Endothelial cell of umbilical vein (primary cell): ENCODE data around the gene SHFL. TPM values are rescaled to one million over a fixed set of nuclear protein-coding genes. Genes with fewer than 3 reads are reported as not detected.

Experiments
- BruUV-seq: library from RNA; stranded (reverse); fragments of 400-500 nt; replicated peaks from 2 replicates; lab custom pipeline; 2021; lab: Mats Ljungman, UMichigan
- CTCF ChIA-PET: fragments of 300-600, 350-600 bp; sonication (Branson Sonifier 250); formaldehyde crosslinking; loops from one replicate; lab custom pipeline; 2021; ENCODE audit warnings: antibody characterized with exemption, inconsistent platforms; lab: Charles Lee
- POLR2A ChIA-PET: fragments of 300-600, 350-600 bp; sonication (Branson Sonifier 250); formaldehyde crosslinking; loops from one replicate; lab custom pipeline; 2021; ENCODE audit warnings: antibody characterized with exemption, inconsistent platforms; lab: Charles Lee
- DNase-seq: peaks from one replicate; pipeline ENCODE4 v3.0.0-alpha.2; 2011; ENCODE audit warnings: low read depth, low spot score
- FAIRE-seq: peaks from 2 replicates; lab custom pipeline; 2011; peaks lifted over from hg19 to GRCh38; lab: Jason Lieb, UNC
- H2AFZ ChIP-seq: 2 replicates; pipeline ENCODE4 v1.6.0; 2012; ENCODE audit warnings: low read depth, low read length, control low read depth, inconsistent platforms
- H3K27ac ChIP-seq: 2 replicates; pipeline ENCODE4 v1.5.1; 2011; ENCODE audit warnings: low read depth, mild to moderate bottlenecking, control low read depth, low read length, moderate library complexity; ENCODE audit not compliant: insufficient read depth
- H3K27me3 ChIP-seq, 2 experiments: 2 replicates each; pipeline versions ENCODE4 v1.6.0 to v1.6.1; 2011; ENCODE audit warnings: low read length in 2 of 2, mixed read lengths in 1 of 2; ENCODE audit not compliant: control insufficient read depth in 2 of 2, insufficient read depth in 2 of 2
- H3K36me3 ChIP-seq, 2 experiments: 2 replicates in 1 of 2; 3 replicates in 1 of 2; pipeline ENCODE4 v1.5.1; 2011; ENCODE audit warnings: low read length in 2 of 2, mild to moderate bottlenecking in 1 of 2, moderate library complexity in 1 of 2; ENCODE audit not compliant: control insufficient read depth in 2 of 2, insufficient read depth in 2 of 2; ENCODE audit errors: extremely low read depth in 1 of 2
- H3K4me1 ChIP-seq: 3 replicates; pipeline ENCODE4 v1.5.1; 2011; ENCODE audit warnings: mild to moderate bottlenecking, low read length; ENCODE audit not compliant: control insufficient read depth, insufficient read depth; ENCODE audit errors: extremely low read depth
- H3K4me2 ChIP-seq: 2 replicates; pipeline ENCODE4 v1.6.1; 2011; ENCODE audit warnings: low read length, control low read depth, mixed read lengths; ENCODE audit not compliant: insufficient read depth
- H3K4me3 ChIP-seq, 3 experiments: fragments of 200-600 bp in 1 of 3; sonication (generic), shearing (Covaris generic) in 1 of 3; replicated peaks in 1 of 3; 2 replicates each; pipeline ENCODE4 v1.5.1; 2011 to 2016; ENCODE audit warnings: control low read depth in 3 of 3, low read length in 3 of 3, mild to moderate bottlenecking in 2 of 3, inconsistent platforms in 1 of 3, low read depth in 1 of 3, moderate library complexity in 1 of 3; ENCODE audit not compliant: insufficient read depth in 1 of 3
- H3K79me2 ChIP-seq: 2 replicates; pipeline ENCODE4 v1.6.0; 2012; ENCODE audit warnings: low read length, inconsistent platforms; ENCODE audit not compliant: control insufficient read depth, insufficient read depth
- H3K9ac ChIP-seq: replicated peaks from 2 replicates; pipeline ENCODE3; 2011; ENCODE audit warnings: low read length, control low read depth; ENCODE audit not compliant: insufficient read depth; ENCODE audit errors: extremely low read depth
- H3K9me1 ChIP-seq: replicated peaks from 3 replicates; pipeline ENCODE4 v1.6.0; 2011; ENCODE audit warnings: mild to moderate bottlenecking, low read length; ENCODE audit not compliant: control insufficient read depth, insufficient read depth; ENCODE audit errors: extremely low read depth
- H3K9me3 ChIP-seq: replicated peaks from 2 replicates; pipeline ENCODE4 v1.5.1; 2012; ENCODE audit warnings: low read length, inconsistent platforms; ENCODE audit not compliant: control insufficient read depth, insufficient read depth
- H4K20me1 ChIP-seq: replicated peaks from 2 replicates; pipeline ENCODE3; 2011; ENCODE audit warnings: mild to moderate bottlenecking, low read length; ENCODE audit not compliant: control insufficient read depth, insufficient read depth; ENCODE audit errors: extremely low read depth
- EZH2 ChIP-seq: IDR thresholded peaks from 2 replicates; pipeline ENCODE4 v1.6.1; 2012; ENCODE audit warnings: borderline replicate concordance, low read depth, mild to moderate bottlenecking, moderate library complexity, low read length, inconsistent platforms; ENCODE audit not compliant: severe bottlenecking
- GATA2 ChIP-seq: IDR thresholded peaks from 2 replicates; pipeline ENCODE4 v1.7.0; 2011; ENCODE audit warnings: low read depth, mild to moderate bottlenecking, moderate library complexity, mixed read lengths, low read length; ENCODE audit not compliant: insufficient read length, insufficient read depth
- JUN ChIP-seq: IDR thresholded peaks from 2 replicates; pipeline ENCODE4 v1.6.1; 2011; ENCODE audit warnings: borderline replicate concordance, low read depth; ENCODE audit not compliant: insufficient read length, insufficient read depth
- MYC ChIP-seq: IDR thresholded peaks from one replicate; pipeline ENCODE4 v1.6.1; 2011; ENCODE audit warnings: mild to moderate bottlenecking, low read depth, low read length
- dilution Hi-C: fragments of 300-500 bp; cut with MboI; formaldehyde crosslinking; loops from one replicate; pipeline ENCODE4 v1.15.0; 2019; ENCODE audit warnings: low sequenced_read_pairs; ENCODE audit not compliant: extremely low pct_ligation_motif_present
- intact Hi-C: fragments of 100-400 bp; cut with micrococcal nuclease; formaldehyde crosslinking; loops from one replicate; pipeline ENCODE4 v1.10.0; 2022
- polyA plus RNA-seq, 4 experiments: library from polyadenylated mRNA; depleted of rRNA in 3 of 4; stranded (reverse) in 3 of 4; unstranded in 1 of 4; fragments of >200 nt; gene quantifications; 2 replicates each; pipeline versions ENCODE4 v1.2.1 to v1.2.3, GENCODE V29; 2011 to 2012; ENCODE audit warnings: missing spikeins in 1 of 4
- total RNA-seq: library from RNA; stranded (reverse); gene quantifications from 2 replicates; pipeline ENCODE4 v1.2.3, GENCODE V29; 2021
- TF ChIP-seq, protein P1 (sequence below), 2 donors: IDR thresholded peaks; 1 replicate in 1 of 2; 2 replicates in 1 of 2; pipeline ENCODE4 v1.5.1; 2011; ENCODE audit warnings: low read length in 2 of 2, mild to moderate bottlenecking in 2 of 2, moderate library complexity in 2 of 2, control low read depth in 1 of 2, inconsistent platforms in 1 of 2, low read depth in 1 of 2; ENCODE audit not compliant: insufficient read depth in 1 of 2; ENCODE audit errors: extremely low read depth in 1 of 2
- TF ChIP-seq, protein P2 (sequence below): IDR thresholded peaks from 2 replicates; pipeline ENCODE4 v1.6.1; 2011; ENCODE audit not compliant: insufficient read depth, insufficient read length

The SHFL gene
- total and polyA plus RNA-seq, 2 donors (not counting 3 experiments of a cell fraction or from before 2014, with no cell fraction given) = 34.4 to 36.9 TPM

DNA sequence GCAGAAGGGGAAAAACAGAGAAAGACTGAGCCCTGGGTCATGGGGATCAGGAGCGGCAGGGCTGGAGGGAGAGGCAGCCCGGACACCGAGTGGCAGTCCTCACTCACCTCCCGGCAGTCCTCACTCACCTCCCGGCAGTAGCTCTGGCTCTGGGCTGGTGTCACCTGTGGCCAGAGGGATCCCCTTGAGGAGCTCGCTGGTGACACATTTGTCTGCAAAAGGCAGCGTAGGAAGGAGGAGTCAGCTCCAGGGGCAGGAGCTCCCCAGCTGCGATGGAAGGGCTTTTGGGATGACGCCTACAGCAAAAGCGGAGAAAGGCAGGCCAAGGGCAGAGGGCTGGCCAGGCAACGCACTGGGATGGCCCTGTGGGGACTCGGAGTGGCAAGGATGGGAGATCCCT lies 32.8 kb downstream of the SHFL start:
- peak overlapping the region; percentile 66 to 83 (median 81) for H3K4me3 ChIP-seq
- H3K36me3 ChIP-seq = peaks cover 0 to 30% of the 10 kb centered on the region in 2 experiments
- FAIRE-seq (no peak), DNase-seq (no peak)
- no peaks in the 10 kb centered on the region for H3K9me1 ChIP-seq
- peaks cover 18% of the 10 kb centered on the region for H3K79me2 ChIP-seq
- H3K4me1 ChIP-seq = peaks cover 11% of the 10 kb centered on the region
- BruUV-seq = no TSS peak
- intact Hi-C loops = no loop called here
- no peak for TF ChIP-seq GATA2
- TF ChIP-seq, protein P1, sequence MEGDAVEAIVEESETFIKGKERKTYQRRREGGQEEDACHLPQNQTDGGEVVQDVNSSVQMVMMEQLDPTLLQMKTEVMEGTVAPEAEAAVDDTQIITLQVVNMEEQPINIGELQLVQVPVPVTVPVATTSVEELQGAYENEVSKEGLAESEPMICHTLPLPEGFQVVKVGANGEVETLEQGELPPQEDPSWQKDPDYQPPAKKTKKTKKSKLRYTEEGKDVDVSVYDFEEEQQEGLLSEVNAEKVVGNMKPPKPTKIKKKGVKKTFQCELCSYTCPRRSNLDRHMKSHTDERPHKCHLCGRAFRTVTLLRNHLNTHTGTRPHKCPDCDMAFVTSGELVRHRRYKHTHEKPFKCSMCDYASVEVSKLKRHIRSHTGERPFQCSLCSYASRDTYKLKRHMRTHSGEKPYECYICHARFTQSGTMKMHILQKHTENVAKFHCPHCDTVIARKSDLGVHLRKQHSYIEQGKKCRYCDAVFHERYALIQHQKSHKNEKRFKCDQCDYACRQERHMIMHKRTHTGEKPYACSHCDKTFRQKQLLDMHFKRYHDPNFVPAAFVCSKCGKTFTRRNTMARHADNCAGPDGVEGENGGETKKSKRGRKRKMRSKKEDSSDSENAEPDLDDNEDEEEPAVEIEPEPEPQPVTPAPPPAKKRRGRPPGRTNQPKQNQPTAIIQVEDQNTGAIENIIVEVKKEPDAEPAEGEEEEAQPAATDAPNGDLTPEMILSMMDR (IDR thresholded peaks at IDR 0.05; ENCODE audit: extremely low read depth in 1 of 2, insufficient read depth in 1 of 2, low read depth in 1 of 2, low read length in 2 of 2) = no peak
- TF ChIP-seq, protein P2, sequence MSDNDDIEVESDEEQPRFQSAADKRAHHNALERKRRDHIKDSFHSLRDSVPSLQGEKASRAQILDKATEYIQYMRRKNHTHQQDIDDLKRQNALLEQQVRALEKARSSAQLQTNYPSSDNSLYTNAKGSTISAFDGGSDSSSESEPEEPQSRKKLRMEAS = no peak
- TF ChIP-seq JUN = no peak
- no peak for TF ChIP-seq MYC
- TF ChIP-seq EZH2 = no peak
- H3K4me2 ChIP-seq = peak overlapping the region; percentile 78
- no peak overlapping the region for H2AFZ ChIP-seq
- no peaks in the 10 kb centered on the region for H3K9me3 ChIP-seq
- no peaks in the 10 kb centered on the region for H3K27me3 ChIP-seq
- dilution Hi-C loops = no loop called here
- POLR2A ChIA-PET = no interaction called here
- H4K20me1 ChIP-seq = no peaks in the 10 kb centered on the region
- H3K27ac ChIP-seq = peak overlapping the region; percentile 71
- peak overlapping the region; percentile 94 for H3K9ac ChIP-seq
- CTCF ChIA-PET = interaction anchor here (0.9 kb wide), 1 partner anchor 131 kb away, joined by 3 read pairs; no protein-coding TSS in a partner anchor
